Smooth muscle cell of trachea (primary cell): ENCODE results near the gene VAV1. TPM values are rescaled to one million over a fixed set of nuclear protein-coding genes. Genes with fewer than 3 reads are reported as not detected.

Experiments used
- total RNA-seq: library from RNA; depleted of rRNA; stranded (reverse); fragments of >200 nt; gene quantifications from 2 replicates; pipeline ENCODE4 v1.2.1, GENCODE V29; 2014

The VAV1 gene
- total RNA-seq = not detected in 2 replicates

GRCh38 chr19:6772028-6772865, at the start of gene VAV1:
TSS of gene VAV1 (plus strand) at chr19:6772708. CDS start at chr19:6772808, 100 bp downstream.

GRCh38 chr19:6737284-6737872, 35.1 kb upstream of the VAV1 start, which contains the start of gene GPR108:
TSS of gene GPR108 (minus strand) at chr19:6737580. CDS start at chr19:6737576, 4 bp downstream.

GRCh38 chr19:6739390-6739882, 33.1 kb upstream of the VAV1 start, which contains the start of gene TRIP10:
TSS of gene TRIP10 (plus strand) at chr19:6739680. CDS start at chr19:6739762, 82 bp downstream.

GRCh38 chr19:6767357-6768235, 4.9 kb upstream of the VAV1 start, which contains the start of gene SH2D3A:
TSS of gene SH2D3A (minus strand) at chr19:6767435. CDS start at chr19:6763748, 3,687 bp downstream.

GRCh38 chr19:6887316-6887715, 114.8 kb downstream of the VAV1 start, which contains the start of gene ADGRE1:
TSS of gene ADGRE1 (plus strand) at chr19:6887579. CDS start at chr19:6887609, 30 bp downstream.

Other genes with a start within 250 kb of the VAV1 start
- under 0.01 and 1.3 TPM in 2 replicates for gene TNFSF9, start 241.7 kb upstream of the VAV1 start, total RNA-seq
- gene CD70, start 181.6 kb upstream of the VAV1 start, total RNA-seq = not detected in 2 replicates
- 0.17 TPM in 1 of 2 replicates, not detected in the other for gene TNFSF14, start 102.5 kb upstream of the VAV1 start, total RNA-seq
- 3.1 and 42.7 TPM in 2 replicates for gene C3, start 52.1 kb upstream of the VAV1 start, total RNA-seq
- 44.1 and 55.1 TPM in 2 replicates for gene GPR108, start 35.1 kb upstream of the VAV1 start, total RNA-seq
- 35.8 and 57.6 TPM in 2 replicates for gene TRIP10, start 33.0 kb upstream of the VAV1 start, total RNA-seq
- 0.15 TPM in 1 of 2 replicates, not detected in the other for gene SH2D3A, start 5.3 kb upstream of the VAV1 start, total RNA-seq
- gene ADGRE1, start 114.9 kb downstream of the VAV1 start, total RNA-seq = 0.17 TPM in 1 of 2 replicates, not detected in the other
- gene MBD3L2B, start 248.7 kb downstream of the VAV1 start, total RNA-seq = not detected in 2 replicates